Neural cell (in vitro differentiated cells): ENCODE results near the gene C12orf42. TPM values are rescaled to one million over a fixed set of nuclear protein-coding genes. Genes with fewer than 3 reads are reported as not detected.

Experiments used
- H2AFZ ChIP-seq: fragments of 200-600, 300-800 bp; sonication (generic), shearing (Covaris generic); 2 replicates; pipeline ENCODE4 v1.6.0; 2014; ENCODE audit warnings: low read depth, mild to moderate bottlenecking, antibody characterized with exemption, low read length, moderate library complexity
- H3F3A ChIP-seq: fragments of 200-600 bp; shearing (Covaris generic); 2 replicates; pipeline ENCODE4 v1.6.1; 2016; ENCODE audit warnings: mild to moderate bottlenecking, moderate library complexity, mixed read lengths, antibody characterized with exemption, low read length; ENCODE audit not compliant: insufficient read depth, poor library complexity, severe bottlenecking
- H3K27ac ChIP-seq: fragments of 200-600, 300-800 bp; sonication (generic), shearing (Covaris generic); 2 replicates; pipeline ENCODE4 v1.5.1; 2014; ENCODE audit warnings: mild to moderate bottlenecking, low read length, moderate library complexity
- H3K27me3 ChIP-seq: fragments of 300-800, 200-600 bp; sonication (generic), shearing (Covaris generic); 2 replicates; pipeline ENCODE4 v1.6.0; 2014; ENCODE audit warnings: mild to moderate bottlenecking, low read depth, low read length, moderate library complexity; ENCODE audit not compliant: insufficient read depth
- H3K36me3 ChIP-seq: fragments of 300-800, 200-600 bp; sonication (generic), shearing (Covaris generic); 2 replicates; pipeline ENCODE4 v1.5.1; 2014; ENCODE audit warnings: mild to moderate bottlenecking, antibody characterized with exemption, low read length, moderate library complexity; ENCODE audit not compliant: insufficient read depth
- H3K4me2 ChIP-seq: fragments of 300-800, 200-600 bp; sonication (generic), shearing (Covaris generic); 2 replicates; pipeline ENCODE4 v1.6.0; 2014; ENCODE audit warnings: mild to moderate bottlenecking, low read length
- H3K4me3 ChIP-seq: fragments of 300-800, 200-600 bp; sonication (generic), shearing (Covaris generic); 2 replicates; pipeline ENCODE4 v1.5.1; 2014; ENCODE audit warnings: mild to moderate bottlenecking, low read length, moderate library complexity
- H3K79me2 ChIP-seq: fragments of 200-600 bp; shearing (Covaris generic); replicated peaks from 2 replicates; pipeline ENCODE4 v1.6.0; 2014; ENCODE audit warnings: mild to moderate bottlenecking, low read length, moderate library complexity; ENCODE audit not compliant: insufficient read depth
- H3K9ac ChIP-seq: fragments of 300-800, 200-600 bp; sonication (generic), shearing (Covaris generic); 2 replicates; pipeline ENCODE4 v1.6.1; 2016; ENCODE audit warnings: mild to moderate bottlenecking, low read length, mixed read lengths
- H3K9me2 ChIP-seq: fragments of 200-600 bp; shearing (Covaris generic); 2 replicates; pipeline ENCODE4 v1.6.1; 2016; ENCODE audit warnings: mild to moderate bottlenecking, low read length, mixed read lengths; ENCODE audit not compliant: insufficient read depth
- H3K9me3 ChIP-seq: fragments of 200-600, 300-800 bp; sonication (generic), shearing (Covaris generic); 2 replicates; pipeline ENCODE4 v1.6.1; 2016; ENCODE audit warnings: mild to moderate bottlenecking, mixed run types, low read length, moderate library complexity, mixed read lengths
- H4K20me1 ChIP-seq: fragments of 200-600 bp; shearing (Covaris generic); 2 replicates; pipeline ENCODE4 v1.6.1; 2016; ENCODE audit warnings: mild to moderate bottlenecking, mixed run types; ENCODE audit not compliant: insufficient read depth
- EP300 ChIP-seq: fragments of 450-650 bp; conservative IDR thresholded peaks from 2 replicates; pipeline ENCODE4 v1.6.1; 2014; ENCODE audit warnings: antibody characterized with exemption, mild to moderate bottlenecking, moderate library complexity; ENCODE audit not compliant: poor library complexity, severe bottlenecking
- EZH2 ChIP-seq: fragments of 200-600, 300-800 bp; shearing (Covaris generic), sonication (generic); IDR thresholded peaks from 2 replicates; pipeline ENCODE4 v1.6.1; 2014; ENCODE audit warnings: antibody characterized with exemption, low read length, borderline replicate concordance, mild to moderate bottlenecking; ENCODE audit not compliant: insufficient read depth, poor library complexity, severe bottlenecking
- MXI1 ChIP-seq: fragments of 450-650 bp; conservative IDR thresholded peaks from 2 replicates; pipeline ENCODE4 v1.6.1; 2014; ENCODE audit warnings: antibody characterized with exemption, mild to moderate bottlenecking; ENCODE audit not compliant: poor library complexity, severe bottlenecking
- POLR2AphosphoS5 ChIP-seq: IDR thresholded peaks from 2 replicates; pipeline ENCODE4 v1.6.1; 2012
- RAD21 ChIP-seq: fragments of 450-650 bp; conservative IDR thresholded peaks from 2 replicates; pipeline ENCODE4 v1.6.1; 2014; ENCODE audit warnings: antibody characterized with exemption, mild to moderate bottlenecking, moderate library complexity
- SMC3 ChIP-seq: fragments of 450-650 bp; conservative IDR thresholded peaks from 2 replicates; pipeline ENCODE4 v1.6.1; 2014; ENCODE audit warnings: antibody characterized with exemption, mild to moderate bottlenecking, moderate library complexity; ENCODE audit not compliant: poor library complexity
- TAF1 ChIP-seq: IDR thresholded peaks from 2 replicates; pipeline ENCODE4 v1.6.1; 2012; ENCODE audit warnings: low read depth
- polyA plus RNA-seq: library from polyadenylated mRNA; depleted of rRNA; stranded (reverse); fragments of >200 nt; gene quantifications from 2 replicates; pipeline ENCODE4 v1.2.3, GENCODE V29; 2014
- TF ChIP-seq, protein P1 (sequence below): fragments of 450-650 bp; IDR thresholded peaks from 2 replicates; pipeline ENCODE4 v1.5.1; 2014; ENCODE audit warnings: antibody characterized with exemption, mild to moderate bottlenecking, moderate library complexity; ENCODE audit not compliant: poor library complexity, severe bottlenecking
- TF ChIP-seq, protein P2 (sequence below): IDR thresholded peaks from 2 replicates; pipeline ENCODE4 v1.6.1; 2012; ENCODE audit warnings: borderline replicate concordance

Gene C12orf42
- polyA plus RNA-seq, 1 donor from 2014 or later, result 0.54 TPM

DNA sequence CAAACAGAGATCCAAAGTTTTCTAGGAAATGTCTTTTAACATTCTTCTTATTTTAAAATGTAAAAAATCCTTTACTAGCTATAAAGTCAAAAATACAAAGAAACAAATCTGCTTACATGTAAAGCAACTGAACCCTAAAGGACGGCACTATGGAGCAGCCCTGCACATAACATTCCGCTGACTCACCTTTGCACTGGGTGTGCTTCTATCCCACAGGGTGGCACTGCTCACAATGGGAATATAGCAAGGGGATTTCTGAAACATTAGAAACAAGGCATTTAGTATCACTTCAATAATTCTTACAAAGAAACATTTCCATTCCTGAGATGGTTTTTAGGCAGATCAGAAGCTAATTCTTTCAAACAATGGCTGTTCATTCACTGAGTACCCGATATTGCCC is 94.3 kb downstream of the C12orf42 start:
- no peaks in the 10 kb centered on the region for H3K9me2 ChIP-seq
- H3K27ac ChIP-seq, result no peak overlapping the region
- H3K36me3 ChIP-seq, result no peaks in the 10 kb centered on the region
- H3F3A ChIP-seq, result no peaks in the 10 kb centered on the region
- TF ChIP-seq SMC3 (no peak), EZH2 (no peak), EP300 (no peak), POLR2AphosphoS5 (no peak), RAD21 (no peak), MXI1 (no peak), TAF1 (no peak)
- TF ChIP-seq, protein P1, sequence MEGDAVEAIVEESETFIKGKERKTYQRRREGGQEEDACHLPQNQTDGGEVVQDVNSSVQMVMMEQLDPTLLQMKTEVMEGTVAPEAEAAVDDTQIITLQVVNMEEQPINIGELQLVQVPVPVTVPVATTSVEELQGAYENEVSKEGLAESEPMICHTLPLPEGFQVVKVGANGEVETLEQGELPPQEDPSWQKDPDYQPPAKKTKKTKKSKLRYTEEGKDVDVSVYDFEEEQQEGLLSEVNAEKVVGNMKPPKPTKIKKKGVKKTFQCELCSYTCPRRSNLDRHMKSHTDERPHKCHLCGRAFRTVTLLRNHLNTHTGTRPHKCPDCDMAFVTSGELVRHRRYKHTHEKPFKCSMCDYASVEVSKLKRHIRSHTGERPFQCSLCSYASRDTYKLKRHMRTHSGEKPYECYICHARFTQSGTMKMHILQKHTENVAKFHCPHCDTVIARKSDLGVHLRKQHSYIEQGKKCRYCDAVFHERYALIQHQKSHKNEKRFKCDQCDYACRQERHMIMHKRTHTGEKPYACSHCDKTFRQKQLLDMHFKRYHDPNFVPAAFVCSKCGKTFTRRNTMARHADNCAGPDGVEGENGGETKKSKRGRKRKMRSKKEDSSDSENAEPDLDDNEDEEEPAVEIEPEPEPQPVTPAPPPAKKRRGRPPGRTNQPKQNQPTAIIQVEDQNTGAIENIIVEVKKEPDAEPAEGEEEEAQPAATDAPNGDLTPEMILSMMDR, result no peak
- TF ChIP-seq, protein P2, sequence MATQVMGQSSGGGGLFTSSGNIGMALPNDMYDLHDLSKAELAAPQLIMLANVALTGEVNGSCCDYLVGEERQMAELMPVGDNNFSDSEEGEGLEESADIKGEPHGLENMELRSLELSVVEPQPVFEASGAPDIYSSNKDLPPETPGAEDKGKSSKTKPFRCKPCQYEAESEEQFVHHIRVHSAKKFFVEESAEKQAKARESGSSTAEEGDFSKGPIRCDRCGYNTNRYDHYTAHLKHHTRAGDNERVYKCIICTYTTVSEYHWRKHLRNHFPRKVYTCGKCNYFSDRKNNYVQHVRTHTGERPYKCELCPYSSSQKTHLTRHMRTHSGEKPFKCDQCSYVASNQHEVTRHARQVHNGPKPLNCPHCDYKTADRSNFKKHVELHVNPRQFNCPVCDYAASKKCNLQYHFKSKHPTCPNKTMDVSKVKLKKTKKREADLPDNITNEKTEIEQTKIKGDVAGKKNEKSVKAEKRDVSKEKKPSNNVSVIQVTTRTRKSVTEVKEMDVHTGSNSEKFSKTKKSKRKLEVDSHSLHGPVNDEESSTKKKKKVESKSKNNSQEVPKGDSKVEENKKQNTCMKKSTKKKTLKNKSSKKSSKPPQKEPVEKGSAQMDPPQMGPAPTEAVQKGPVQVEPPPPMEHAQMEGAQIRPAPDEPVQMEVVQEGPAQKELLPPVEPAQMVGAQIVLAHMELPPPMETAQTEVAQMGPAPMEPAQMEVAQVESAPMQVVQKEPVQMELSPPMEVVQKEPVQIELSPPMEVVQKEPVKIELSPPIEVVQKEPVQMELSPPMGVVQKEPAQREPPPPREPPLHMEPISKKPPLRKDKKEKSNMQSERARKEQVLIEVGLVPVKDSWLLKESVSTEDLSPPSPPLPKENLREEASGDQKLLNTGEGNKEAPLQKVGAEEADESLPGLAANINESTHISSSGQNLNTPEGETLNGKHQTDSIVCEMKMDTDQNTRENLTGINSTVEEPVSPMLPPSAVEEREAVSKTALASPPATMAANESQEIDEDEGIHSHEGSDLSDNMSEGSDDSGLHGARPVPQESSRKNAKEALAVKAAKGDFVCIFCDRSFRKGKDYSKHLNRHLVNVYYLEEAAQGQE, result no peak
- H3K27me3 ChIP-seq, result no peaks in the 10 kb centered on the region
- H2AFZ ChIP-seq, result no peak overlapping the region
- H3K4me3 ChIP-seq, result no peak overlapping the region
- no peaks in the 10 kb centered on the region for H3K79me2 ChIP-seq
- no peaks in the 10 kb centered on the region for H3K9me3 ChIP-seq
- H4K20me1 ChIP-seq, result no peaks in the 10 kb centered on the region
- H3K4me2 ChIP-seq, result no peak overlapping the region
- H3K9ac ChIP-seq, result no peak overlapping the region

DNA sequence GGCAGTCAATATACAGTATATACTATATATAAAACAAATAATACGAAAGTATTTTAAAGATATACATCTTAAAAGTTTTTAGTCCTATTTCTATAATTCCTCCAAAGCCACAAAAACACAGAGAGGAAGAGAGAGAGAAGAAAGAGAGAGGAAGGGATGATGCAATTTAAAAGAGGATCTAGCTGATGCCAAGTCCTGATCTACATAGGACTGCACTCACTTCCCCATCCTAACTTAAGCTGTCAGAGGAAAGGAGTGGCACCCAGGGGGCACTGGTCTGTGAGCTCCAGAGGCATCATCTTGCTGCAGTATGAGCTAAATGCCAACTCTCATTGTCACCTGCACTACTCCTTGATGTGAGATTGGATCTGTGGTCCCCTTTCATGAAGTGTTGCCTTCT is 95.8 kb downstream of the C12orf42 start:
- H2AFZ ChIP-seq, result no peak overlapping the region
- H4K20me1 ChIP-seq, result no peaks in the 10 kb centered on the region
- H3K4me2 ChIP-seq, result no peak overlapping the region
- no peaks in the 10 kb centered on the region for H3K27me3 ChIP-seq
- H3K36me3 ChIP-seq, result no peaks in the 10 kb centered on the region
- H3K9me3 ChIP-seq, result no peaks in the 10 kb centered on the region
- TF ChIP-seq RAD21, result no peak
- TF ChIP-seq TAF1, result no peak
- TF ChIP-seq EP300, result no peak
- no peak for TF ChIP-seq EZH2
- no peaks in the 10 kb centered on the region for H3F3A ChIP-seq
- H3K27ac ChIP-seq, result no peak overlapping the region
- H3K9me2 ChIP-seq, result no peaks in the 10 kb centered on the region
- no peaks in the 10 kb centered on the region for H3K79me2 ChIP-seq
- no peak overlapping the region for H3K9ac ChIP-seq
- H3K4me3 ChIP-seq, result no peak overlapping the region

DNA sequence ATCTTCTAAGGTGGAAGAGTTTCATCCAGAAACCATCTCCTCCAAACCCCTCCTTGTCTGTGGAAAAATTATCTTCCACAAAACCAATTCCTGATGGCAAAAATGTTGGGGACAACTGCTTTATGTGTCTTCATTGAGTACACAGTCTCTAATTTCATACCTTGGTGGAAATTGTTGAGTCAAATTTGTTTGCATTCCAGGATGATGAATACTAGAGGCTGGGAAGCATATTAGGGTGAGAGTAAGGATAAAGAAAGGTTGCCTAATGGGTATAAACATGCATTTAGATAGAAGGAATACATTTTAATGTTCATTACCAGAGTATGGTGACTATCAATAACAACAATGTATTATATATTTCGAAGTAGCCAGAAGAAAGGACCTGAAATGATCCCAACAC is 98.2 kb downstream of the C12orf42 start:
- H3K9ac ChIP-seq, result no peak overlapping the region
- TF ChIP-seq RAD21, result no peak
- no peak for TF ChIP-seq POLR2AphosphoS5
- TF ChIP-seq TAF1, result no peak
- TF ChIP-seq SMC3, result no peak
- TF ChIP-seq, protein P1, result no peak

More for the DNA sequence above, 98.2 kb downstream of the C12orf42 start:
- Histone ChIP-seq H3K4me2 (no peak overlapping the region), H3K27ac (no peak overlapping the region), H4K20me1 (no peaks in the 10 kb centered on the region), H3K9me3 (no peaks in the 10 kb centered on the region), H3K79me2 (no peaks in the 10 kb centered on the region), H3F3A (no peaks in the 10 kb centered on the region), H3K36me3 (no peaks in the 10 kb centered on the region), H3K9me2 (no peaks in the 10 kb centered on the region), H3K27me3 (no peaks in the 10 kb centered on the region), H2AFZ (no peak overlapping the region), H3K4me3 (no peak overlapping the region)
